KOPT-K1 (cell line): ENCODE data around the gene PLEKHO2.

Experiments
- H3K27ac ChIP-seq: fragments of 200-600 bp; sonication (generic); 2 replicates; pipeline ENCODE4 v1.5.1; 2016; ENCODE audit warnings: antibody characterized with exemption, mild to moderate bottlenecking, low read depth, low read length; ENCODE audit not compliant: poor library complexity, severe bottlenecking
- H3K36me3 ChIP-seq: fragments of 200-600 bp; sonication (generic); 2 replicates; pipeline ENCODE4 v1.5.1; 2017; ENCODE audit warnings: antibody characterized with exemption, mild to moderate bottlenecking, low read length, moderate library complexity; ENCODE audit not compliant: insufficient read depth
- H3K9me3 ChIP-seq: fragments of 200-600 bp; sonication (generic); 2 replicates; pipeline ENCODE4 v1.5.1; 2017; ENCODE audit warnings: antibody characterized with exemption, low read length, mild to moderate bottlenecking; ENCODE audit not compliant: insufficient read depth, poor library complexity, severe bottlenecking

PLEKHO2 gene

DNA sequence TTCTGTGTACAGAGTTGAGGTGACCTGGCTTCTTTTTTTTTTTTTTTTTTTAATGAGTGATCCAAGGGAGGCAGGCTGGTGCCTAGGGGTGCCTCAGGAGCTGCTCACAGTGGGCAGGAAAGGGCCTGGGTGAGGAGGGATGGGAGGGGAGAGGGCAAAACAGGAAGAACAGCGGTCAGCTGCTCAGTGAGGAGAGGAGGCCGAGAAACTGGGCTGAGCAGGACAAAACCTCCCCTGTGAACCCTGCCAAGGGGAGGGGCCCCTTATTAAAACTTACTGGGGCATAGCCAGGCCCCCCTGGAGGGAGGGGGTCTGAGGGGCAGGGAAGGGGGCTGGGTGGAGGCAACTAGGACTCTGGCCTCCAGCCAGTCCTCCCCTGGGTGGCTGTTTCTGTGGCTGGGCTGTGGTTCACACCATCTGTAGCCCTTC lies 3.5 kb downstream of the PLEKHO2 start:
- peaks cover 22% of the 10 kb centered on the region for H3K36me3 ChIP-seq
- H3K27ac ChIP-seq, result peak overlapping the region; percentile 53
- H3K9me3 ChIP-seq, result no peaks in the 10 kb centered on the region

DNA sequence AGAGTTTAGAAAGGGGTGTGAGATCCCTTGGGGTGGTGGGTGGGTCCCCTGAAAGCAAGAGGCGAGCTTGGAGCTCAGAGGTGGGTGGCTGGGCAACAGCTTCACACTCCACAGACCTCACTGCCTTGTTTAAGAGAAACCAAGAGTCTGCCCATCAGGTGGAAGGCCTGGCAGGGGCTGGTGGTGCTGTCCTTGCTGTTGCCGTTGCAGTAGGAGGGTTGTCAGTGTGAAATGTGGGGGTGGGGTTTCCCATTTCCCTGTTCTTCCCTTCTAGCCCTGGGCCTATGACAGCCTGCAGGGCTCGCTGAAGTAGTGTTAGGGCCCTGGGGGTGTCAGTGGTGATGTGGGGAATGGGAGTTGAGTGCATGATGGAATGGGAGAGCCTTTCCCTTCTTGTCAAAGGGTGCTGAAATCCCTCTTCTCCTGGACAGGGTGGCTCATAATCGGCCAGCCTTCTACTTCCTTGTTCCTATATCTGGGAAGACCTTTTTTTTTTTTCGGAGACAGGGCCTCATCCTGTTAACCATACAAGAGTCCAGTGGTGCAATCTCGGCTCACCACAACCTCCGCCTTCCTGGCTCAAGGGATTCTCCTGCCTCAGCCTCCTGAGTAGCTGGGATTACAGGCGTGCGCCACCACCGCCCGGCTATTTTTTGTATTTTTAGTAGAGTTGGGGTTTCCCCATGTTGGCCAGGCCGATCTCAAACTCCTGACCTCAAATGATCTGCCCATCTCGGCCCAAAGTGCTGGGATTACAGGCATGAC lies 4.3 kb downstream of the PLEKHO2 start:
- H3K9me3 ChIP-seq, result no peaks in the 10 kb centered on the region
- peak overlapping the region; percentile 53 for H3K27ac ChIP-seq
- peaks cover 30% of the 10 kb centered on the region for H3K36me3 ChIP-seq

DNA sequence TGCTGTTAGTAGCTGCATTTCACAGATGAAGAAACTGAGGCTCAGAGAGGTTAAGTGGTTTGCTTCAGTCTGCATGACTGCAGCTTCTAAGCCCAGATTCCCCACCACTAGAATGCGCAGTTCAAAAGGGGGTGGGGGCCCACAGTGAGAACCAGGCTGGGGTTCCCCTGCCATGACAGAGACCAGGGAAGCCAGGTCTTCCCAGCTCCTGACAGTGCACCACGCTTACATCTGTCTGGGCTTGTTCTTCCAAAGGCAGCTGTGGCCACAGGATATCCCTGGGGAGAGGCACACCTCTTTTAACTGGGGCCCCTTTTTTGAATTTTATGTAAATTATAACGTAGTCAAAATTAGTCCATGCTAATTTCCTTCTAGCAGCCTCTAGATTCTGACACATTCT lies 5.3 kb downstream of the PLEKHO2 start:
- H3K27ac ChIP-seq, result no peak overlapping the region
- H3K36me3 ChIP-seq, result peaks cover 36% of the 10 kb centered on the region
- H3K9me3 ChIP-seq, result no peaks in the 10 kb centered on the region

DNA sequence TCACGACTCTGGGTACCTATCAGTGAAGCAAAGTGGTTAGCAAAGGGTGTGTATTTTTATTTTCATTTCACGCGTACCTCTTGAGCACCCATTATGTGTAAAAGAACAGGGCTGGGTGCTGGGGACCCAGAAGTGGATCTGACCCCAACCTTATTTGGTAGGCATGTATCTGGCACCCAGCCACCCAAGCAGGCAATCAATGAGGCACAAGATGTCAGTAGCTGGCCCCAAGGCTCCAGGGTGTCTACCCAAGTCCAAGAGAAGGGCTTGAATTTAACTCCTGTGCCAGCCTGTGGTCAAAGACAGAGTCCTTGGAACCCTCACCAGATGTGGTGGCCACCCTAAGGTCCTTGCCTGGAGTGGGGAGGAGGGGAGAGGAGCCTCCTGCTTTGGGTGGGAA lies 5.7 kb downstream of the PLEKHO2 start:
- H3K9me3 ChIP-seq, result no peaks in the 10 kb centered on the region
- H3K27ac ChIP-seq, result no peak overlapping the region
- peaks cover 36% of the 10 kb centered on the region for H3K36me3 ChIP-seq

DNA sequence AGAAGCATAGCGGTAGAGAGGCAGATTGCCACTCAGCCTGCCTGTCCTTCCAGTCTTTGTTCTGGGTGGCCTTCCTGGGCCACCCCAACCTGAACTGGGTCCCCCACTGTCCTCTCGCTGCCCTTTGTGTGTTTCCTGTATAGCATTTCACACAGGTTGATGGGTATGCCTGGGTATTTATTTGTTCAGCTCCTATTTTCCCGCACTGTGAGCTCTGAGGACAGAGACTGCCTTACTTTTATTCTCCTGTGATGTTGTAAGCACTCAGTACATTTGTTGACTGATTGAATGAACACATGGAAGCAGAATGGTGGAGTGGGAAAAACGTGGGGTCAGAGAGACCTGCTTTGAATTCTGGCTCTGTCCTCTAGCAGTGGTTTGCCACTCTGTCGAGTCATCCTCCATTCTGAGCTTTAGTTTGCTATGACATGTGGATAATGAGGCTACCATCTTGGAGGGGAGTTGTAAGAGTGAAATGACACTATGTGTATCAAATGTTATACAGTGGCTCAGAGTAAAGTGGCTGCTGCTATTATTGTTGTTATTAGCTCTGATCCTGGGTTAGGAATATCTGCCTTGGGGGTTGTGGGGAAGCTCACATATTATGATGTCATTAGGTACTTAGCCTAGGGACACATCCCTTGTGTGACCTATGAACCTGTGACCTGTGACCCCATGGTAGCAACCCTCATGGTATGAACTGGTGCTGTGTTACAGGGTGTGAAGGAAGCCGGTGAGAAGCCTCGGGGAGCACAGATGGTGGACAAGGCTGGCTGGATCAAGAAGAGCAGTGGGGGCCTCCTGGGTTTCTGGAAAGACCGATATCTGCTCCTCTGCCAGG lies 6.4 kb downstream of the PLEKHO2 start:
- no peak overlapping the region for H3K27ac ChIP-seq
- no peaks in the 10 kb centered on the region for H3K9me3 ChIP-seq
- peaks cover 36% of the 10 kb centered on the region for H3K36me3 ChIP-seq

DNA sequence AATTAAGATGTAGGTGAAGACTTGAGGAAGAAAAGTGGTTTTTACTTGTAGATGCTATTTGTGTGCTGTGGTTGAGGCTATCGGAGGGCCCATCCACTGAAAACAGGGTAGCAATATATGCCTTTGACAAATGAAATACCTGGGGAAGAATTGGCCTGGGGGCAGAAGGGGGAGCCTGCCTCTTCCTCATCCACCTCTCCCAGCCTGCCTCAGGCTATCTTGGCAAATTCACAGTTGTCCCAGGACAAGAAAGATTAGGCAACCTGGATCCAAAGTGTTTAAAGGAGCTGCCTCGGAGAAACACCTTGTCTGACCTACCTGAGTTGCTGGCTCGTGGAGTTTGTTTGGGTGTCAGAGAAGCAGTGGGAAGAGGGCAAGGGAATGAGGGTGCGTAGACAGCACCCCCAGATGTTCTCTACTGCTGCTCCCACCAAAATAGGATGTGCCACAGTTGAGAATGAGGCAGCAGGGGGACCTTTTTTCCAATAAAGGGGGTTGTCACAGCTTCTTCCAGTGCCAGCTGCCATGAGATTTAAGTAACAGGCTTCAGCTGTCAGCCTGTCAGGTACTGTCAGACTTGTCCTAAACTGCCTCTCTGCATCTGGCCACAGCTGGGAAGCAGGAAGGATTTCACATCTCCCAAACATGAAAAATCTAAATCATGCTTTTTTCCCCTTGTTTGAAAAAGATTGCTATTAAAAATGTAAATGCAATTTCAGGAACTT lies 9.2 kb downstream of the PLEKHO2 start:
- H3K36me3 ChIP-seq, result peaks cover 61% of the 10 kb centered on the region
- H3K27ac ChIP-seq, result no peak overlapping the region
- no peaks in the 10 kb centered on the region for H3K9me3 ChIP-seq

DNA sequence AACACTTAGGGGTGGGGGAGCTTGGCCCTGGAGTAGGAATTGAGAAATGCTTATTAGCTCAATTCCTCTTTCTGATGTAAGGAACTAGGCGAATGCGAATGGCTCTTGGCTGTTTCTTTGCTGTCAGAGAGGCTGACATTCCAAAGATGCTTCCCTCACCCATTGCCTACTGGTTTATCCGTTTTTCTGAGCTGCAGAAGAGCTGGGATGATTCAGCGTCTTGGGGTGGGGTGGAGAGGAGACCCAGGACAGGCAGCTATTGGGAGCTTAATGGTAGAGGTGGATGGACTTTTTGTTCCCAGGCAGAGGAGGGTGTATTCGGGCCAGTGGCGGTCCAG lies 9.8 kb downstream of the PLEKHO2 start:
- peaks cover 67% of the 10 kb centered on the region for H3K36me3 ChIP-seq
- no peak overlapping the region for H3K27ac ChIP-seq
- no peaks in the 10 kb centered on the region for H3K9me3 ChIP-seq

DNA sequence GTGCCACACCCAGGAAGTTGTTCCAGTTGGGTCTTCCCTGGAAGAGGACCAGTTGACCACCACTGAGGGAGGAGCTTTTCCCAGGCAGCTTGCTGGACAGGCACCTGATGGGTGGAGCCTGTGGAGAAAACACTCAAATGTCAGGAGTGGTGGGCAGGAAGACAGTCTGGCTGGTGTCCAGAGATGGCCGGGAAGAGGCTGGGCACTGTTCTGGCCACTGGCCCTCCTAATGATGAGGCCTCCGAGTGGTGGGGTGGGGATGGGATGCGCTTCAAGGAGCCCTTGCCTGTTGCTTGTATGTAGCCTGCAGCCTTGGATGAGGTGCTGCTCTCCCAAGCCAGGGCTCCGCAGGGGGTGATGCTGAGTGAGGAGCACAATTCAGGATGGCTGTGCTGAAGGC lies 12.3 kb downstream of the PLEKHO2 start:
- H3K9me3 ChIP-seq, result no peaks in the 10 kb centered on the region
- H3K36me3 ChIP-seq, result peaks cover 78% of the 10 kb centered on the region
- no peak overlapping the region for H3K27ac ChIP-seq

DNA sequence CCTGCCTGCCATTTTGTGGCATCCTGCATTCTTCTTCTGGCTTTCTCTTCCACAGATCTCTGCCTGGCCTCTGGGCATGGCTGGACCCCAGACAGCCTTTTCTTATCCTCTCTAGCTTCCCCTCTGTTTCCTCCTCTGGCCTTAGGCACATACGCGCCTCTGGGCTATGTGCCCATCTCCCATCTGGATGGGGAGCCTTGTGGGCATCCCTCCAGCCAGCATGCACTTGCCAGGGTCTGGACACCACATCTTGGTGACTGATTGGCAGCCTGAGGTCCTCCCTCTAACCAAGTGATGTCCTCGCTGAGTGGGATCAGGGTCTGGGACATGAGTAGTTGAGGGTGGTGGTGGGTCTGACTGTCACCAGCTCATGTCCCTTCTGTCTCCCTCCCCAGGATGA lies 12.8 kb downstream of the PLEKHO2 start:
- H3K27ac ChIP-seq, result no peak overlapping the region
- no peaks in the 10 kb centered on the region for H3K9me3 ChIP-seq
- peaks cover 79% of the 10 kb centered on the region for H3K36me3 ChIP-seq

DNA sequence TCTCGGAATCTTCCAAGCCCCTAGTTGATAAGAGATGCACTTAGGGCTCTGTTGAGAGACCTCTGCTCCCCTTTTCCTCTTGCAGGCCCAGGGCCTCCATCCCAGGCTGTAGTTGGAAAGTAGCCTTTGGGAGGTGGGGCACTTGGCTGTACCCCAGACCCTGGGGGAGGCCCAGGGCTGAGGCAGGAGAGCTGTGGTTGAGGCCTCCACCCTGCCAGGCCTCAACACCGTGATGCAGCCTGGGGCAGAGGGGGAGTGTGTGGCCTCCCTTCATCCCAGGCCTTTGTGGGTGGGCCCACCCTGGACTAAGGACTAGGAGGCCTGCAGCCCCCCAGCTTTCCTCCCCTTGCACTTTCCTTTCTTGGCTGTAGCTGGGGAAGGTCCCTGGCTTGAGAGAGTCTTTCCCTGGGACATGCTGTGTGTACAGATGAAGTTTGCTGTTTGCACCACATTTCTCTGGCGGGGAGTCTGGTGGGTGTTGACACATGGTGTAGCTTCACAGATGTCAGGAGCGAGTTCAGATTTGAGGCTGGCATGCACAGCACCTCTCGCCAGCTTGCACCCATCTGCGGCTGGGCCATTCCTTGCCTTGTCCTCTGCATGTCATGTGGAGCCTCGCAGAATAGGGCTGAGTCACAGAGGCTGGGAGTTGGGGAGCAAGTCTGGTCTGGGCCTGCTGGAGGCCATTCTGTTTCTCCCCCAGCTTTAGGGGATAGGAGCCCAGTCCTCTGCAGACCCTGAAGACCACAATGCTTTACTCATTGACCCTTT lies 13.7 kb downstream of the PLEKHO2 start:
- H3K9me3 ChIP-seq, result no peaks in the 10 kb centered on the region
- H3K27ac ChIP-seq, result peak overlapping the region; percentile 22
- peaks cover 79% of the 10 kb centered on the region for H3K36me3 ChIP-seq

DNA sequence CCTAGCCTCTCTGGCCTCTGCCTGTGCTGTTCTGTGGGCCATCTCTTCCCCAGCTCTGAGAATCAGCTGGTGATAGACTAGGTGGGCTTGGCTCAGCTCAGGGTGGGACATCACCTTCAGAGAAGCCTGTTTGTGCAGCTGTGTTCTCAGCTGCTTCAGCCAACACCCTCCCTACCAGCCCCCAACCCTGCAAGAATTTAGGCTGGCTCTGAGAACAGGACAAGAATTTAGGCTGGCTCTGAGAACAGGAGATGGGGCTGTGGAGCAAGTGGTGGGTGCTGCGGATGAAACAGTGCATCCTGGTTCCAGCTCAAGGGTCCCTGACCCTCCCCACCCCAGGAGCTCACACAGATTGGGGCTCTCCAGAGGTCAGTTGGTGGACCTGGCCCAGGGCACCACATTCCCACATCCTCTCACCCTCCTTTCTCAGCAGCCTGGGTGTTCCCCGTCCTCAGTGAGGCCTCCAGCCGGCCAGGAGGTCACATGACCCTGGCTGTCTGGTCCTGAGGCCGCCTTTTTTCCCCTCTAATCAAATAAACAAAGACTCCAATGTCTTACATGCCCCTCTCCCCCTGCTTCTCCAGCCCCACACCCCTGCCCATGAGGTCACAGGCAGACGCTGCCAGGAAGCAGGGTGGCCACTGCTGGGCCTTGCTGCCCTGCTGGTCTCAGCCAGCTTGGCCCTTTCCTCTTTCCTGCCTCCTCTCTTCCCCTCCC lies 14.9 kb downstream of the PLEKHO2 start:
- peaks cover 79% of the 10 kb centered on the region for H3K36me3 ChIP-seq
- H3K27ac ChIP-seq, result no peak overlapping the region
- H3K9me3 ChIP-seq, result no peaks in the 10 kb centered on the region

DNA sequence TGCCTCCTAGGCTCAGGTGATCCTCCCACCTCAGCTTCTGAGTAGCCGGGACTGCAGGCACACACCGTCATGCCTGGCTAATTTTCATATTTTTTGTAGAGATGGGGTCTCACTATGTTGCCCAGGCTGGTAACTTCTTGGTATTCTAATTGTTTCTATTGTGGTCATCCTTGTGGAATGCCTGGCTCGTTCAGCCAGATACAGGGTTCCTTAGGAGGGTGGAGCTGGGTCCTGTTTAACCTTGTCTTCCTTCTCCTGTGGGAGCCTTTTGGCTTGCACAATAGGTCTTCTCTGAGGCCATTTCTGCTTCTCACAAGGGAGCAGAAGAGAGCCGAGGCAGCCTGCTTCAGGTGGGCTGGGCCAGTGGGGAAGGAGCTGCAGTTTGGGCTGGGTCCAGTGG lies 15.7 kb downstream of the PLEKHO2 start:
- Histone ChIP-seq H3K27ac (no peak overlapping the region), H3K9me3 (no peaks in the 10 kb centered on the region), H3K36me3 (peaks cover 87% of the 10 kb centered on the region)

DNA sequence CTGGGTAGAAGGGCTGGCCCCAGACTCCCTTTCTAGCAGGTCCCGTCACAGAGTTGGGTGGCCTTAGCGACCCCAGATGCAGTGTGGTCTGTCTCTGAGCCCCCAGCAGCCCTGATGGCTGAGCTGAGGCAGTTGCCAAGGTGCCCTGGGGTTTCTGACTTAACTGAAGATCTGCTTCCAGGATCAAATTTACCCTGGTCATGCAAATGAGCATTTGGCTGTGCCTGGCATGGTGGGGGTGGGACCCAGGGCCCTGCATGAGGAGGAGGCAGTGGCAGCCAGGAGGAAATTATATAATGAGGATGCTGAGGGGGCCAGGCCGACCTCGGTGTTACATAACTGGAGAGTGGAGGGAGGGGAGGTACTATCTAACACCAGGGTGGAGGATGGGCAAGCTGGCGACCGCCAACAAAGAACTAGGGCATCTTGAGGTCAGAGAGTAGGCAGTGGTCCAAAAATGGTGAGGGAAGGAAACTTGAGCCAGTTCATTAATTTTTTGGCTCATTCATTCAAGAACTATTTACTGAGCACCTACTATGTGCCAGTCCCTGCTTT lies 16.4 kb downstream of the PLEKHO2 start:
- peaks cover 88% of the 10 kb centered on the region for H3K36me3 ChIP-seq
- H3K27ac ChIP-seq, result no peak overlapping the region
- H3K9me3 ChIP-seq, result no peaks in the 10 kb centered on the region

DNA sequence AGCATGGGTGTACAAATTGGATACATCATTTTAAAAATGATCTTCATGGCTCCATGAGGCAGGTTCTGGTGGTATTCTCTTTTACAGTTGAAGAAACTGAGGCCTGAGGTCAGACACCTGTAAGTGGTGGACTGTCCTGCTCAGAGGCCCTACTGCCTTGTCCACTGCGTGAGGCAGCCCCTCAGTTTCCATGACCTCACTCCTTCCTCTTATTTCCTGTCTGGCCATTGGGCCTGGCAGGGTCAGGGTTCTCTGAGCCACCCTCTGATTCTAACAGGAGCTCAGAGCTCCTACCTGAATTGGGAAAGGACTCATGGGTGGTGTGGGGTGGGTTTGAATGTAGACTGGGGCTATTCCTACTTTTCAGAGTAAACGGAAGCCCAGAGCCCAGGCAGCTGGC lies 17.5 kb downstream of the PLEKHO2 start:
- Histone ChIP-seq H3K36me3 (peaks cover 86% of the 10 kb centered on the region), H3K9me3 (no peaks in the 10 kb centered on the region), H3K27ac (no peak overlapping the region)
